Heart right ventricle (tissue), 16 donors: ENCODE results near the gene MAGI3. TPM values are rescaled to one million over a fixed set of nuclear protein-coding genes. Genes with fewer than 3 reads are reported as not detected.
"Not testable (repeated sequence)": the region's sequence is repeated elsewhere in the genome, so short reads cannot be mapped to it uniquely, and the experiment has no call there.

Experiments used
- ATAC-seq, 8 donors: fragments of 200-7000 bp; cut with Tn5 transposase; one replicate each; pipeline ENCODE4 v1.9.1; 2020; ENCODE audit warnings: mild to moderate bottlenecking in 8 of 8, moderate library complexity in 8 of 8, moderate number of reproducible peaks in 1 of 8
- DNase-seq, 2 donors: peaks; one replicate each; pipeline ENCODE4 v3.0.0-alpha.2; 2020
- H3K27ac ChIP-seq, 10 donors: fragments of 200-600 bp; sonication (generic) in 2 of 10; one replicate each; pipeline versions ENCODE4 v1.5.0 to v1.8.0; 2020 to 2022; ENCODE audit warnings: mild to moderate bottlenecking in 3 of 10
- H3K27me3 ChIP-seq, 7 donors: fragments of 200-600 bp; one replicate each; pipeline ENCODE4 v1.8.0; 2021 to 2022; ENCODE audit warnings: mild to moderate bottlenecking in 2 of 7
- H3K36me3 ChIP-seq, 9 donors: fragments of 200-600 bp; sonication (generic) in 1 of 9; one replicate each; pipeline versions ENCODE4 v1.5.0 to v1.8.0; 2020 to 2022; ENCODE audit warnings: mild to moderate bottlenecking in 2 of 9
- H3K4me1 ChIP-seq, 9 donors: fragments of 200-600 bp; sonication (generic) in 1 of 9; one replicate each; pipeline versions ENCODE4 v1.5.0 to v1.8.0; 2020 to 2022; ENCODE audit warnings: mild to moderate bottlenecking in 4 of 9
- H3K4me3 ChIP-seq, 10 donors: fragments of 200-600 bp; sonication (generic) in 2 of 10; one replicate each; pipeline versions ENCODE4 v1.5.0 to v1.8.0; 2020 to 2022; ENCODE audit warnings: mild to moderate bottlenecking in 7 of 10, moderate library complexity in 2 of 10
- H3K9me3 ChIP-seq, 11 donors: fragments of 200-600 bp in 10 of 11; sonication (generic) in 2 of 11; one replicate each; pipeline versions ENCODE4 v1.5.0 to v1.8.0; 2013 to 2022; ENCODE audit warnings: mild to moderate bottlenecking in 2 of 11, control low read depth in 1 of 11, moderate library complexity in 1 of 11
- CTCF ChIP-seq, 9 donors: fragments of 200-600 bp; sonication (generic) in 2 of 9; IDR thresholded peaks; one replicate each; pipeline versions ENCODE4 v1.5.0 to v1.8.0; 2021 to 2022; ENCODE audit warnings: antibody characterized with exemption in 9 of 9, mild to moderate bottlenecking in 5 of 9, moderate library complexity in 1 of 9
- WGBS, 2 donors: extraction: QIAGEN DNeasy Blood & Tissue Kit; methylation state at CpG; one replicate each; pipeline ENCODE4 v1.1.7; 2013; ENCODE audit warnings: inconsistent platforms in 1 of 2; 5-methylcytosine and 5-hydroxymethylcytosine counted together
- intact Hi-C, 10 donors: fragments of 100-400 bp; cut with DNase I; formaldehyde crosslinking; loops; one replicate each; pipeline versions ENCODE4 v1.11.1 to v1.14.2; 2022
- polyA plus RNA-seq, 2 donors: library from polyadenylated mRNA; stranded (reverse); fragments of 200-250 nt; gene quantifications; one replicate each; pipeline ENCODE4 v1.2.3, GENCODE V29; 2013
- total RNA-seq, 10 donors: library from RNA; stranded (reverse); fragmentation: NEBNext Ultra II Directional in 3 of 10; extraction: Animal tissue kit (Norgen Biotek cat#: 25700) in 3 of 10; gene quantifications; one replicate each; pipeline versions ENCODE4 v1.2.1 to v1.2.4, GENCODE V29; 2021 to 2023
- donor health status: Arrhythmogenic right ventricular cardiomyopathy.
- donor health status: ischemic (EF 13 %, LVEDD 7.1; RV severe dilation, severe dysfunction).
- donor health status: healthy with polysubstance abuse.
- donor health status: DM: no; HTN: yes; CAD: no.
- donor health status: DM: no; HTN: no; CAD: no.
- donor health status: ischemic (EF 25% LVEDD 6.9; RV normal size, moderate dysfunction).
- donor health status: ischemic (EF 25% LVEDD 5.7; RV mildly dilated, moderate dysfunction).
- donor health status: healthy.
- donor health status: DM: yes; HTN: yes; CAD: no.
- donor health status: Ischemic cardiomyopathy.
- donor health status: ischemic (EF 35%, LVEDD 5.7; RV mildly dilated, moderate dysfunction).
- donor health status: nonischemic (EF 11% LVEDD 7.7; RV severe dilation, severe dysfunction).
- donor health status: DM: yes; HTN: yes; CAD: no.
- donor health status: PGD.
- donor health status: ischemic (EF 29% LVEDD 5.4; RV normal size, mild dysfunction).
- donor health status: nonischemic (EF 23%, LVEDD 6.1; RV moderate dilation, normal function).

MAGI3 gene
- total and polyA plus RNA-seq, 12 donors: 2.2 to 9.4 (median 7.5) TPM

- no peak for TF ChIP-seq CTCF (IDR thresholded peaks at IDR 0.05)
- no peaks in the 10 kb centered on the region for H3K4me1 ChIP-seq
- no peak for DNase-seq
- H3K36me3 ChIP-seq: peaks cover 0 to 12% (median 0%) of the 10 kb centered on the region in 9 donors
- no peak overlapping the region for H3K4me3 ChIP-seq
- intact Hi-C loops: no loop called here
- H3K27me3 ChIP-seq: no peaks in the 10 kb centered on the region
- 86 to 88% methylated on average over 1 of the region's 1 CpG for WGBS, 2 donors
- ATAC-seq: no peak
- H3K27ac ChIP-seq: no peak overlapping the region
- no peaks in the 10 kb centered on the region for H3K9me3 ChIP-seq
These were observed 161.9 kb downstream of the MAGI3 start for GRCh38 chr1:113552244-113552643.

GRCh38 chr1:113557187-113557586 is 166.9 kb downstream of the MAGI3 start:
- no peaks in the 10 kb centered on the region for H3K27me3 ChIP-seq
- peaks cover 0 to 2% (median 0%) of the 10 kb centered on the region in 9 donors for H3K36me3 ChIP-seq
- intact Hi-C loops: no loop called here
- DNase-seq (no peak), ATAC-seq (no peak)
- H3K27ac ChIP-seq: no peak overlapping the region
- 98 to 100% methylated on average over 2 of the region's 2 CpGs for WGBS, 2 donors
- no peaks in the 10 kb centered on the region for H3K4me1 ChIP-seq
- H3K9me3 ChIP-seq: peaks cover 0 to 22% (median 0%) of the 10 kb centered on the region in 11 donors
- no peak for TF ChIP-seq CTCF (IDR thresholded peaks at IDR 0.05)
- no peak overlapping the region for H3K4me3 ChIP-seq

GRCh38 chr1:113565621-113566020 is 175.3 kb downstream of the MAGI3 start:
- intact Hi-C loops: no loop called here
- no peaks in the 10 kb centered on the region for H3K27me3 ChIP-seq
- H3K9me3 ChIP-seq: peaks cover 0 to 51% (median 22%) of the 10 kb centered on the region in 11 donors
- no peaks in the 10 kb centered on the region for H3K36me3 ChIP-seq
- no peak for TF ChIP-seq CTCF (IDR thresholded peaks at IDR 0.05)
- no peak overlapping the region for H3K4me3 ChIP-seq
- no peak for DNase-seq
- no peak overlapping the region for H3K27ac ChIP-seq
- ATAC-seq: no peak
- no peaks in the 10 kb centered on the region for H3K4me1 ChIP-seq

- no peak for ATAC-seq
- intact Hi-C loops: no loop called here
- no peaks in the 10 kb centered on the region for H3K4me1 ChIP-seq
- no peaks in the 10 kb centered on the region for H3K36me3 ChIP-seq
- no peak for TF ChIP-seq CTCF (IDR thresholded peaks at IDR 0.05)
- no peak overlapping the region for H3K4me3 ChIP-seq
- H3K27me3 ChIP-seq: no peaks in the 10 kb centered on the region
- no peak for DNase-seq
- H3K27ac ChIP-seq: no peak overlapping the region
- H3K9me3 ChIP-seq: peaks cover 0 to 55% (median 22%) of the 10 kb centered on the region in 11 donors
These were observed 177.1 kb downstream of the MAGI3 start for GRCh38 chr1:113567427-113567826.

GRCh38 chr1:113575744-113576260 is 185.5 kb downstream of the MAGI3 start:
- not testable (repeated sequence) for H3K27ac ChIP-seq, ATAC-seq, H3K27me3 ChIP-seq, DNase-seq, H3K4me3 ChIP-seq, H3K36me3 ChIP-seq, H3K4me1 ChIP-seq
- H3K9me3 ChIP-seq: peaks cover 0 to 10% (median 0%) of the 10 kb centered on the region in 11 donors
- 89 to 95% methylated on average over 6 of the region's 6 CpGs for WGBS, 2 donors
- intact Hi-C loops: loop anchor here in 1 of 10 donors (10.0 kb wide), 1 partner anchor 59 kb away; no protein-coding TSS in a partner anchor
